ENCODE results near the gene SDS.

The SDS gene

DNA sequence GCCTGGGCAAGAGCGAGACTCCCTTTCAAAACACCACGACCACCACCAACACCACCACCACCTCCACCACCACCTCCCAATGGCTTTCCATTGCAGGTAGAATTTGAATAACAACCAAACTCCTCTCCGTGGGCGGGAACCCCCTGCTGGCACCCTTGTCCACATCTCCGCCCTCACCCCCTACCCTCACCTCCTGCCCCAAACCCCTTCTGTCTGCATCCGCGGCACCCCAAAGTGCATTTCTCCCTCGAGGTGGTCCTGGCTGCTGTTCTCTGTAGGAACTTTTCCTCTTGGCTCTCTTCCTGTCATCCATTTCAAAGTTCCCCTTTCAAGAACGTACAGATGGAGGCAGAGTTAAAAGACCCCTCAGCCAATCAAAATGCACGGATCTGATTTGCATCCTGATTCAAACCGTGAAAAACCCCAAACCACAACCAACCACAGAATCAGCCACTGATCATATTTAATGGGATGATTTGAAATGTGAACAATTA lies 22.3 kb upstream of the SDS start:
- DNase-seq (ENCODE audit: low read depth) = no peak

- peak; percentile 17 for DNase-seq (ENCODE audit: low read depth)
Measured at GRCh38 chr12:113424915-113425823, 21.5 kb upstream of the SDS start.

DNA sequence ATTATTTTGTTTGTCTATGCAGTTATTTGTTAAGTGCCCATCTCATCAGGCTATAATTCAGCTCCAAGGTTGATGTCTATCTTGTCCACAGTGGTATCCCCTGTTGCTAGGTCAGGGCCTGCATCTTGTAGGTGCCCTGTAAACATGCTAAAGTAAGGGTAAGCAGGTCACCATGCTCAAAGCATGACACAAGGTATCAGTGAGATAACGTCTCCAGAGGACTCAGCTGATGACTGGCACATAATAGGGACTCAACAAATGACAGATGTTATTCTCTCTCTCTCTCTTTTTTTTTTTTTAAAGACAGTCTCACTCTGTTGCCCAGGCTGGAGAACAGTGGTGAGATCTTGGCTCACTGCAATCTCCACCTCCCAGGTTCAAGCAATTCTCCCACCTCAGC lies 20.8 kb upstream of the SDS start:
- no peak for DNase-seq (ENCODE audit: low read depth)

GRCh38 chr12:113422886-113423669 lies 19.4 kb upstream of the SDS start:
- no peak for DNase-seq (ENCODE audit: low read depth)

DNA sequence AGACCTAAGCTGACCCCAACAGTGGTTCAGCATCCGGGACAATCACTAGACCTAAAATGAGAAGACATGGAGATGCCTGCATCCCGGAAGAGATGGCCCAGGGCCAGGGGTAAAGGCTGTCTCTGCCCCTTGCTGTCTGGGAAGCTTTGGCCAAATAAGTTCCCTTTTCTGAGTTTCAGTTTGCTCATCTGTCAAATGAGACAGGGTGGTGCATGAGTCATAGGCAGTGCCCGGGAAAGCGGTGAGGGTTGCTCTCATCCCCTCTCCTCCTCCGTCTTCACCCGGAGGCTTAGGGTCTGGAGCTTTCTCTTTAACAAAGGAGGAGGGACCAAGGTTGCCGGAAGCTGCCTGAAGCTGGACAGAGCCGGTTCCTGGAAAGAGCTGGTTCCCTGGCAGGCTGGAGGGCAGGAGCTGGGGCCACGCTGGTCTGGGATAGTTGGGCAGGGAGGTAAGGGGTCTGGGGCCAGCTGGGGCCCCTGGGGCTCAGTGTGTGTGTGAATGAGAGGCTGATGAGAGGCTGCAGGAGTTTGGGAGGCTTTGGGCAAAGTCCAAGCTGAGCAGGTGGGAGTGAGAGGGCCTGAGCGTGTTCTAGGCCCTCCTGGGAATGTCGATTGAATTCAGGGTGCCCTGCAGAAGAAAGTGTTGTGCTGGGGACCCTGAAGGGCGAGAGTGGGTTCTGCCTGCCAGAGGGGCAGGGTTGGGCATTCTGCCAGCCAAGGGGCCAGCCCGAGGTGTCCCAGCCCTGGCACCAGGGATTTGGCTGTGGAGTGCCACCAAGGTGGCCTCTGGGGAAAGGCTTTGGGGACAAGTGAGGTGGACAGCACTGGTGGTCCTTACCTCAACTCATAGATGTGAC lies 18.6 kb upstream of the SDS start, which contains the start of gene SDSL:
Gene SDSL (plus strand): TSS at position 351 of the 856 bp plus-strand sequence. CDS start 5,603 bp downstream, outside the sequence.
- DNase-seq (ENCODE audit: low read depth) = no peak

- no peak for DNase-seq (ENCODE audit: low read depth)
Measured at GRCh38 chr12:113420996-113421595, 17.4 kb upstream of the SDS start.

DNA sequence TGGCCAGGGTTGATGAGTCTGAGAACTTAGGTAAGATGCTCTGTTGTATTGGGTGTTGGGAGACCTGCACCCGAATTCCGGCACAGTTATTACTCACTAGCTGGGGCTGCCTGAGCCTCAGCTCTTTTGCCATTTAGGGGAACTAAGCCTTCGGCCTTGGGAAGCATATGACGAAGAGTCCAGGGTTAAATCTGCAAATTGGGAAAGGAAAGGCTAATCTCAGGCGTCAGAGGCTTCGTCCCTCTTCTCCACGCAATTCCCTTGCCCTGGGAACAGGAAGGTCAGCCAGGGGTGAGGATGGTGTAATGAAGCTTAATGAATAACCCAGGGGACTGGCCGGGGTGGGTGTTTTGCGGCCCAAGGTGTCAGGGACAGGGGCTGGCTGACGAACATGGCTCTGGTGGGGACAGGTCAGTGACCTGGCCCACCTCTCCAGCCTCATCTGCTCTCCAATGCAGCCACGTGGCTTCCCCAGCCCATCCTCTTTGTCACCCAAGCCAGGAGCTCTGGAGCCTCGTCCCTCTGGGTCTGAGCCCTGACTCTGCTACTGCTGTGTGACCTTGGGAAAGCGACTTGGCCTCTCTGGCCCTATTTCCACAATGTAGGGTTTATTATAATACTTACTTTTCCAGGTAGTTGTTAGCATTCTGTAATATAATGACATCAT lies 14.7 kb upstream of the SDS start:
- DNase-seq (ENCODE audit: low read depth) = no peak

GRCh38 chr12:113416091-113416754 lies 12.5 kb upstream of the SDS start:
- DNase-seq (ENCODE audit: low read depth) = no peak

DNA sequence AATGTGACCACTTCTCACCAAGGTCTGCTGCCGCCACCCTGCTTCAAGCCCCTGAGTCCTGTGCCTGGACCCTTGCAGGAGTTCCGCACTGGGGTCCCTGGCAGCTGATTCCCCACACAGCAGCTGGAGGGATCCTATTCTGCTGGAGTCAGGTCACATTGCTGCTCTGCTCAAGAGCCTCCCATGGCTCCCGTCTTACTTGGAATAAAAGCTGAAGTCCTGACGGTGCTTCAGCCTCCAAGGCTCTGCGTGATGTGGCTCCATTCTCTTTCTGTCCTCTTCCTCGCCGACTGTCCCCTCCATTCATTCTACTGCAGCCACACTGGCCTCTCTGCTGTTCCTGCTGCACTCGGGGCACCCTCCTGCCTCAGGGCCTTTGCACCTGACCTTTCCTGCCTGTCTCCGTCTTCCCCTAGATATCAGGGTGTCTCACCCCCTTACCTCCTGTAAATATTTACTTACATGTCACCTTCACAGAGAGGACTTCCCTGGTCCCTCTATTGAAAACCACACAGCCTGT lies 10.9 kb upstream of the SDS start:
- no peak for DNase-seq (ENCODE audit: low read depth)

DNA sequence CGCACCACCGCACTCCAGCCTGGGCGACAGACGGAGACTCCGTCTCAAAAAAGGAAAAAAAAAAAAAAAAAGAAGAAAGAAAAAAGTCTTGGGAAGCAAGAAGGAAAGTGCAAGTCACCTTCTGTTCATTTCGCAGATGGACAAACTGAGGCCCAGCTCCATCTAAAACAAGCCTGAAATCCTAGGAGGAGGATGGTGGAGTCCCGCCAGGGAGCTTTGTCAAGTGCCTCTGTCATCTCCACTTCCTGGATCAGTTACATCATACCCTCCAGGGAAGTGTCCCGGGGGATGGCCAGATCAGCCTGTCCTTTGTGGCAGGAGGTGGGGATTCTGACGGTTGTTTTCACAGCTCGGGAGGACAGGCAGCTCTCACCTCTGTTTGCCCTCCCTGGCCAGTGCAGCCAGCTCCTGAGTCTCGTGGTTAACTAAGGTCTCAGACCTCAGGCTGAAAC lies 9.8 kb upstream of the SDS start:
- DNase-seq (ENCODE audit: low read depth) = no peak

GRCh38 chr12:113409462-113410124 lies 5.9 kb upstream of the SDS start:
- DNase-seq (ENCODE audit: low read depth) = no peak

DNA sequence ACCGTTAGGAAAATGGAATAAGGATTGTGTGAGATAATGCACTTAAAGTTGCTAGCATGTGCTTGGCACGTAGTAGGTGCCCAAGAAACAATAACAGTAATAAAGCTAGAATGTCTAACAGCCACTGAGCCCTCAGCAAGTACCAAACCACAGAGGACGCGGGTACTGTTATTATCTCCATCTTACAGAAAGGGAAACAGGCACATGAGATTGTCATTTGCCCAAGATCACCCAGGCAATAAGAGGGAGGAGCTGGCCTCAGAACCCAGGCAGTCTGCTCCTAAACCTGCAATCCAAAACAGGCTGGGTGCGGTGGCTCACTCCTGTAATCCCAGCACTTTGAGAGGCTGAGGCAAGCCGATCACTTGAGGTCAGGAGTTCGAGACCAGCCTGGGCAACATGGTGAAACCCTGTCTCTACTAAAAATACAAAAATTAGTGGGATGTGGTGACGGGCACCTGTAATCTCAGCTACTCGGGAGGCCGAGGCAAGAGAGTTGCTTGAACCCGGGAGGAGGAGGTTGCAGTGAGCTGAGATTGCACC lies 5.1 kb upstream of the SDS start:
- DNase-seq (ENCODE audit: low read depth) = no peak

DNA sequence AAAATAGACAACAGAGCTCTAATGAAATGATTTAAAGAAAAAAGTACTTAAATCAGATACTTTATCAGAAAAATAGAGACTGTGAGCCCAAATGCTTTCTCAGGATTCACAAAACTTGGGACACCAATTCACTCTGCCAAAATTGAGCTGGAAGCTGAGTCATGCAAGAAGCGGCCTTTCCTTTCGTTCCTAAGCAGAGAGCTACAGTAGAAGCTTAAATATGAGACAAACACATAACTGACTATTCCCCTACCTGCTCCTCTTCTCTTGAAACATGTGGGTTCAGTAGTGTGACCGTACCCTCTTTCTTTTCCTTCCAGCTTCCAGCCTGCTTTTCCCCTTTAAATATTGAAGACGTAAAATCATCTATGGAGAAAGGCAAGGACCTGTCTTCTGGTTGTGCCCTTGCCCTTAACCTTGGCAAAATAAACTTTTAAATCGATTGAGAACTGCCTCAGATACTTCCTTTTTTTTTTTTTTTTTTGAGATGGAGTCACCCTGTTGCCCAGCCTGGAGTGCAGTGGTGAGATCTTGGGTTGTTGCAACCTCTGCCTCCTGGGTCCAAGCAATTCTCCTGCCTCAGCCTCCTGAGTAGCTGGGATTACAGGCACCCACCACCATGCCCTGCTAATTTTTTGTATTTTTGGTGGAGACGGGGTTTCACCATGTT lies 4.4 kb upstream of the SDS start:
- DNase-seq (ENCODE audit: low read depth) = no peak

DNA sequence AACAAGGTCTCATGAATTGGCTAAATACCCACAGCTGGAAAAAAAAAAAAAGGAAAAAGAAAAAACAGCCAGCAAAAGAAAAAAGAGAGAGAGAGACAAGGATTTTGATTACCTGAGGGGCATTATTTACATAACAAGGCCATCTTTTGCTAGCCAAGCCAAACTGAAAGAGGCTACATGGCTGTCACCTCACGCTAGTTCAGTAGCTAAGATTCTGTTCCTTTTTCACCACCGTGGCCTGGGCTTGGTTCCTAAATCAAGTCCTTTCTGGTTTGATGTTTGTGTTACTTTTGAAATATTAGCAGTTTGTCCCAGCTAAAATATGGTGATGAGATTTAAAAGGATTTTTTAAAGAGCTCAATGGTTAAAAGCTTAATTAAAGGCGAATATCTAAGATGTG lies 2.0 kb upstream of the SDS start:
- DNase-seq (ENCODE audit: low read depth) = no peak

DNA sequence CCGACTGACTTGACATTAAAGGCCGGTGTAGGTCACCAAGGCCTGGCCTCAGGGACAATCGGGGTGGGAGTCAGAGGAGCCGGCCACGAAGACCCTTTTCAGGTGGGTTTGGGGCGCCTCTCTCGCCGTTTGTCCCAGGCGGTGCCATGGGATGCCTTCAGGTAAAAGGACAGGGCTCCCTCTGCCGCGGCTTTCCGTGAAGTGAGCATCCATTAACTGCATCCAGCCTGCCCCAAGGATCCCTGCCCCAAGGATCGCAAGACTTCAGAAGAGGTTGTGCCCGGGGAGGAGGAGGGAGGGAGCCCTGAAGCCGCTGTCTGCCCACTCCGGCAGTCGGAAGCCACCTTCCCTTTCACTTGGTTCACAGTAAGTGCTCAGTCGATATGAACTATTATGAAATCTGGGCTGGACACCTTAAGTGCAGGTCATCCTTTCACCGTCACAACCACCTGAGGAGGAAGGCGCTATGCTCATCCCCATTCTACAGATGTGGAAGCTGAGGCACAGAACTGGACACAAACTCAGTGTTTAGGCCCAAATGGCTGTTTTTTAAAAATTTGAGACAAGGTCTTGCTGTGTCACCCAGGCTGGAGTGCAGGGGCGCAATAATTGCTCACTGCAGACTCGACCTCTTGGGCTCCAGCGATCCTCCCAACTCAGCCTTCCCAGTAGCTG lies 964 bp downstream of the SDS start:
- DNase-seq (ENCODE audit: low read depth) = no peak

GRCh38 chr12:113401066-113402000 lies 2.4 kb downstream of the SDS start:
- DNase-seq (ENCODE audit: low read depth) = no peak

GRCh38 chr12:113400362-113400761 lies 3.3 kb downstream of the SDS start:
- DNase-seq (ENCODE audit: low read depth) = no peak

Measured in activated T-helper 1 cell treated with Interleukin-2 at 50 U/mL for 16 hours (primary cell).